Panc1 (cell line): ENCODE measurements around the gene OFD1. TPM values are rescaled to one million over a fixed set of nuclear protein-coding genes. Genes with fewer than 3 reads are reported as not detected.

Experiments used
- ATAC-seq: fragments of 200-7000 bp; cut with Tn5 transposase; 2 replicates; pipeline ENCODE4 v1.9.1; 2020; ENCODE audit warnings: mild to moderate bottlenecking, moderate library complexity
- BruUV-seq: library from RNA; stranded (reverse); fragments of 400-500 nt; replicated peaks from 2 replicates; lab custom pipeline; 2021; lab: Mats Ljungman, UMichigan
- CTCF ChIA-PET: fragments of 300-600 bp; sonication (Branson Sonifier 250); formaldehyde crosslinking; loops from one replicate; lab custom pipeline; 2022; ENCODE audit warnings: antibody characterized with exemption; lab: Charles Lee
- POLR2A ChIA-PET: fragments of 300-600 bp; sonication (Branson Sonifier 250); formaldehyde crosslinking; loops from one replicate; lab custom pipeline; 2022; ENCODE audit warnings: antibody characterized with exemption; lab: Charles Lee
- DNase-seq: peaks from one replicate; pipeline ENCODE4 v3.0.0-alpha.2; 2010; ENCODE audit warnings: low read depth, low spot score
- H3K27ac ChIP-seq: 2 replicates; pipeline ENCODE4 v1.5.1; 2011; ENCODE audit warnings: mild to moderate bottlenecking, low read length, inconsistent platforms
- H3K27me3 ChIP-seq: fragments of 200-500 bp; sonication (Bioruptor generic); 2 replicates; pipeline ENCODE4 v1.6.0; 2014; ENCODE audit warnings: low read length, inconsistent platforms; ENCODE audit not compliant: control insufficient read depth, insufficient read depth
- H3K36me3 ChIP-seq: fragments of 200-500 bp; sonication (Bioruptor generic); 2 replicates; pipeline ENCODE4 v1.5.1; 2014; ENCODE audit warnings: inconsistent platforms, mild to moderate bottlenecking, low read length, moderate library complexity; ENCODE audit not compliant: control insufficient read depth, insufficient read depth
- H3K4me1 ChIP-seq: 2 replicates; pipeline ENCODE4 v1.5.1; 2011; ENCODE audit warnings: inconsistent platforms, mild to moderate bottlenecking, low read length, moderate library complexity; ENCODE audit not compliant: control insufficient read depth, insufficient read depth
- H3K4me3 ChIP-seq, 2 experiments: 2 replicates each; pipeline ENCODE4 v1.5.1; 2011 to 2012; ENCODE audit warnings: low read depth in 2 of 2, low read length in 2 of 2, mild to moderate bottlenecking in 2 of 2, inconsistent platforms in 1 of 2, moderate library complexity in 1 of 2
- H3K9me3 ChIP-seq: fragments of 200-500 bp; sonication (Bioruptor generic); 2 replicates; pipeline ENCODE4 v1.5.1; 2014; ENCODE audit warnings: low read depth, mild to moderate bottlenecking, inconsistent platforms, low read length, moderate library complexity; ENCODE audit not compliant: control insufficient read depth, insufficient read depth
- CTCF ChIP-seq: fragments of 450-650 bp; IDR thresholded peaks from 2 replicates; pipeline ENCODE4 v1.5.1; 2017; ENCODE audit warnings: mild to moderate bottlenecking
- POLR2AphosphoS5 ChIP-seq: IDR thresholded peaks from 2 replicates; pipeline ENCODE4 v1.6.1; 2012; ENCODE audit warnings: mild to moderate bottlenecking, low read depth, low read length, moderate library complexity
- REST ChIP-seq, 2 experiments: IDR thresholded peaks; 2 replicates each; pipeline ENCODE4 v1.6.1; 2011 to 2012; ENCODE audit warnings: low read depth in 2 of 2, control low read depth in 1 of 2, low read length in 1 of 2, mild to moderate bottlenecking in 1 of 2, moderate library complexity in 1 of 2; ENCODE audit not compliant: insufficient read depth in 1 of 2
- SIN3A ChIP-seq: IDR thresholded peaks from 2 replicates; pipeline ENCODE4 v1.6.1; 2012; ENCODE audit warnings: low read depth, mild to moderate bottlenecking, low read length, moderate library complexity, borderline replicate concordance; ENCODE audit not compliant: insufficient read depth
- TCF7L2 ChIP-seq: IDR thresholded peaks from 2 replicates; pipeline ENCODE4 v1.6.1; 2011; ENCODE audit warnings: mild to moderate bottlenecking, low read depth, low read length, inconsistent platforms
- in situ Hi-C: cut with HindIII; loops from 2 replicates; pipeline ENCODE4 v1.10.0; 2016; ENCODE audit warnings: low sequenced_read_pairs, low pct_unique_long_range_greater_than_20kb
- intact Hi-C: fragments of 100-400 bp; cut with micrococcal nuclease; formaldehyde crosslinking; loops from one replicate; pipeline ENCODE4 v1.10.0; 2022; ENCODE audit not compliant: unreplicated experiment
- total RNA-seq: library from RNA; stranded (reverse); gene quantifications from one replicate; pipeline ENCODE4 v1.2.1, GENCODE V29; 2021; ENCODE audit not compliant: unreplicated experiment

The OFD1 gene
- total RNA-seq, 1 experiment from 2014 or later = 22.8 TPM

GRCh38 chrX:13790206-13791131 is 55.9 kb downstream of the OFD1 start:
- H3K4me1 ChIP-seq = no peaks in the 10 kb centered on the region
- H3K27me3 ChIP-seq = no peaks in the 10 kb centered on the region
- BruUV-seq = no TSS peak
- TF ChIP-seq SIN3A (no peak), POLR2AphosphoS5 (no peak), CTCF (no peak), TCF7L2 (no peak), REST (IDR thresholded peaks at IDR 0.05; ENCODE audit: insufficient read depth in 1 of 2, low read depth in 2 of 2, low read length in 1 of 2) (no peak)
- H3K4me3 ChIP-seq = no peak overlapping the region
- no peaks in the 10 kb centered on the region for H3K9me3 ChIP-seq
- ChIA-PET CTCF (no interaction called here), POLR2A (no interaction called here)
- in situ Hi-C loops = no loop called here
- no peak overlapping the region for H3K27ac ChIP-seq
- intact Hi-C loops = no loop called here
- H3K36me3 ChIP-seq = no peaks in the 10 kb centered on the region
- ATAC-seq (no peak), DNase-seq (no peak)

GRCh38 chrX:13791145-13791544 is 56.6 kb downstream of the OFD1 start:
- no peaks in the 10 kb centered on the region for H3K9me3 ChIP-seq
- in situ Hi-C loops = no loop called here
- intact Hi-C loops = no loop called here
- ChIA-PET CTCF (no interaction called here), POLR2A (no interaction called here)
- no peaks in the 10 kb centered on the region for H3K4me1 ChIP-seq
- H3K27me3 ChIP-seq = no peaks in the 10 kb centered on the region
- DNase-seq (no peak), ATAC-seq (no peak)
- BruUV-seq = no TSS peak
- no peaks in the 10 kb centered on the region for H3K36me3 ChIP-seq
- no peak overlapping the region for H3K27ac ChIP-seq
- TF ChIP-seq CTCF = no peak
- TF ChIP-seq REST (IDR thresholded peaks at IDR 0.05; ENCODE audit: insufficient read depth in 1 of 2, low read depth in 2 of 2, low read length in 1 of 2) = no peak
- no peak for TF ChIP-seq SIN3A
- no peak for TF ChIP-seq TCF7L2
- no peak for TF ChIP-seq POLR2AphosphoS5
- no peak overlapping the region for H3K4me3 ChIP-seq
